Activated CD4-positive, alpha-beta memory T cell treated with anti-CD3 and anti-CD28 coated beads, Interleukin-2, amount 10 ng/mL, durations not matched to agents 7 days and 5 days (primary cell): ENCODE measurements around the gene NFRKB. TPM values are rescaled to one million over a fixed set of nuclear protein-coding genes. Genes with fewer than 3 reads are reported as not detected.
"Not testable (repeated sequence)": the region's sequence is repeated elsewhere in the genome, so short reads cannot be mapped to it uniquely, and the experiment has no call there.

ENCODE experiments used
- CTCF ChIA-PET: fragments of 350-600 bp; sonication (Branson Sonifier 250); formaldehyde crosslinking; loops from one replicate; lab custom pipeline; 2021; ENCODE audit warnings: antibody characterized with exemption, inconsistent platforms; lab: Charles Lee
- POLR2A ChIA-PET: fragments of 350-600 bp; sonication (Branson Sonifier 250); formaldehyde crosslinking; loops from one replicate; lab custom pipeline; 2021; ENCODE audit warnings: antibody characterized with exemption; lab: Charles Lee
- DNase-seq: peaks from one replicate; pipeline ENCODE4 v3.0.0-alpha.2; 2020
- H3K27ac Mint-ChIP-seq: one replicate; pipeline ENCODE4 v1.8.0; 2021; ENCODE audit warnings: mild to moderate bottlenecking, mixed read lengths
- H3K27me3 Mint-ChIP-seq: one replicate; pipeline ENCODE4 v1.8.0; 2021; ENCODE audit warnings: mixed read lengths
- H3K36me3 Mint-ChIP-seq: one replicate; pipeline ENCODE4 v1.8.0; 2021; ENCODE audit warnings: low read depth, mixed read lengths
- H3K4me1 Mint-ChIP-seq: one replicate; pipeline ENCODE4 v1.8.0; 2021; ENCODE audit warnings: mixed read lengths
- H3K4me3 Mint-ChIP-seq: one replicate; pipeline ENCODE4 v1.8.0; 2021; ENCODE audit warnings: mild to moderate bottlenecking, mixed read lengths
- H3K9me3 Mint-ChIP-seq: one replicate; pipeline ENCODE4 v1.8.0; 2021; ENCODE audit warnings: mixed read lengths
- total RNA-seq, 2 experiments: library from RNA; stranded (reverse); gene quantifications; one replicate each; pipeline ENCODE4 v1.2.3, GENCODE V29; 2021

NFRKB gene
- total RNA-seq, 2 experiments from 2014 or later, result 39.2 to 44.9 TPM

DNA sequence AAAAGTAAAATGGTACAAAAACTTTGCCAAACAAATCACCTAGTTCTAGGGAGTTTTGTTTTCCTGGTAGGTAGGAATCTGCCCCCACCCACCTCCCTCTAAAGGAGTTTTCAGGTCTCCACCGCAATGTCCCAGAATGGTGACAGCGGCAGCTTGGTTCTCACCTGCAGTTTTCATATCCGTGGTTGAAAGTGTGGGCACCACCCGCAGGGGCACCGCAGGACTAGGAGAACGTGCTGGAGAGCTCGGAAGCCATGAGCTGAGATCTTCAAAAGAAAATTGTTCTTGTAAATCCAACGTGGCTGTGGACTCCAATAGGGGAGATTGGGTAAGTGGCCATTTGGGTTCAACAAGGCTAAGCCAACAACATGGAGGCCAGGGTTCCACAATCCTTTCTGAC is 10.8 kb downstream of the NFRKB start:
- CTCF ChIA-PET, result interaction anchor here (1.9 kb wide), 1 partner anchor 248 kb away, joined by 5 read pairs; no protein-coding TSS in a partner anchor
- no peak for DNase-seq

GRCh38 chr11:129881570-129882170 is 13.7 kb downstream of the NFRKB start:
- Mint-ChIP-seq H3K27ac (no peak overlapping the region), H3K27me3 (no peaks in the 10 kb centered on the region), H3K4me1 (no peaks in the 10 kb centered on the region), H3K36me3 (peaks cover 87% of the 10 kb centered on the region), H3K9me3 (no peaks in the 10 kb centered on the region), H3K4me3 (no peak overlapping the region)
- POLR2A ChIA-PET, result interaction anchor here (1.6 kb wide), 1 partner anchor 13 kb away, joined by 4 read pairs; no protein-coding TSS in a partner anchor
- CTCF ChIA-PET, result interaction anchor here (0.5 to 2.7 kb wide), 11 partner anchors 9 to 265 kb away, joined by 3 to 35 read pairs (median 4); partner anchors contain the start of gene APLP2
- DNase-seq, result peak; percentile 47

More for the DNA sequence above, 10.8 kb downstream of the NFRKB start:
- Mint-ChIP-seq H3K9me3 (no peaks in the 10 kb centered on the region), H3K4me1 (peaks cover 24% of the 10 kb centered on the region), H3K27me3 (no peaks in the 10 kb centered on the region), H3K36me3 (peaks cover 85% of the 10 kb centered on the region), H3K4me3 (no peak overlapping the region), H3K27ac (no peak overlapping the region)
- POLR2A ChIA-PET, result interaction anchor here (1.8 kb wide), 1 partner anchor 119 kb away, joined by 5 read pairs; the partner anchor contains the start of gene PRDM10

DNA sequence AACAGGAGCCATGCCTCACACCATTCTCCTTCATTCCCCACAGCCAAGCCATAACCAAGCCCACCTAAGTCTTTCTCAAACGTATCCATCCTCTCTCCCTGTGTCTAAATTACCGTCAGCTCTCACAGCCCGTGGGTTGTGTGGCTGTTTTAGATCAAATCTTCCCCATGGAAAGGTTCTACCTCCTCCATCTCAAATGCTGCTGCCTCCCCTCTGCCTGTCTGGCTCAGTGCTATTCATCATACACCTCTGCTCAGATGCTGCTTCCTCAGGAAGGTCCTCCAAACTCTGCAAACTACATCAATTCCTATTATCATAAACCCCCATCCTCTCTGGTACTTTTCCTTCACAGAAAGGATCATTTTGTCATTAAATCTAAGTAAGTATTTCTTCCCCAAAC is 15.1 kb downstream of the NFRKB start:
- ChIA-PET POLR2A (interaction anchor here (2.3 kb wide), 1 partner anchor 14 kb away, joined by 6 read pairs; no protein-coding TSS in a partner anchor), CTCF (interaction anchor here (0.9 to 2.7 kb wide), 2 partner anchors 8 to 252 kb away, joined by 3 to 35 read pairs; no protein-coding TSS in a partner anchor)
- no peak for DNase-seq
- no peaks in the 10 kb centered on the region for H3K4me1 Mint-ChIP-seq
- H3K9me3 Mint-ChIP-seq, result no peaks in the 10 kb centered on the region
- no peak overlapping the region for H3K27ac Mint-ChIP-seq
- no peak overlapping the region for H3K4me3 Mint-ChIP-seq
- peaks cover 86% of the 10 kb centered on the region for H3K36me3 Mint-ChIP-seq
- H3K27me3 Mint-ChIP-seq, result no peaks in the 10 kb centered on the region

GRCh38 chr11:129871914-129872313 is 23.5 kb downstream of the NFRKB start:
- POLR2A ChIA-PET, result interaction anchor here (1.5 kb wide), 1 partner anchor 23 kb away, joined by 3 read pairs; the partner anchor contains the start of gene NFRKB
- Mint-ChIP-seq H3K27ac (no peak overlapping the region), H3K36me3 (peaks cover 83% of the 10 kb centered on the region), H3K4me3 (no peak overlapping the region), H3K4me1 (peaks cover 4% of the 10 kb centered on the region), H3K9me3 (no peaks in the 10 kb centered on the region), H3K27me3 (no peaks in the 10 kb centered on the region)
- no peak for DNase-seq
- CTCF ChIA-PET, result interaction anchor here (1.3 to 1.8 kb wide), 2 partner anchors 10 to 261 kb away, joined by 3 to 4 read pairs; no protein-coding TSS in a partner anchor

GRCh38 chr11:129868626-129869025 is 26.8 kb downstream of the NFRKB start:
- POLR2A ChIA-PET, result interaction anchor here (1.3 kb wide), 1 partner anchor 26 kb away, joined by 3 read pairs; no protein-coding TSS in a partner anchor
- H3K4me3 Mint-ChIP-seq, DNase-seq, H3K9me3 Mint-ChIP-seq, H3K4me1 Mint-ChIP-seq, CTCF ChIA-PET, H3K27me3 Mint-ChIP-seq, H3K27ac Mint-ChIP-seq: not testable (repeated sequence)
- H3K36me3 Mint-ChIP-seq, result peaks cover 84% of the 10 kb centered on the region

DNA sequence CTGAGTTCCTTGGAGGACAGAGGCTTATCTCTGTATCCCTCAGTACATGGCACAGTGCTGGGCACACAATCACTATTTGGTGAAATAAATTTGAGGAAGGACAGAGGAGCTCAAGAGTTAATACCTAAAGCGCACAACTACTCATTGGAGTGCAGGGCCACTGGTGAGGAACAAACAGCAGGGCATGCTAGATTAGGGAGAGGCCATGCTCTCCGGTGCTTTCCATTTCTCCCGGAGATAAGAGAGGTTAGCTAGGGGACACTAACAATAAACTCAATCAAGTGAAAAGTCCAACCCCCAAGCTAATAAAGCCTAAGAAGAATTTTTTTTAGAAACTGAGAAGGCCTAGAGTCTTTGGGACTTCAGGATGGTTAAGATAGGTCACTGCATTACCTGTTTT is 29.1 kb downstream of the NFRKB start:
- Mint-ChIP-seq H3K9me3 (no peaks in the 10 kb centered on the region), H3K27ac (no peak overlapping the region), H3K36me3 (peaks cover 79% of the 10 kb centered on the region), H3K4me1 (peaks cover 10% of the 10 kb centered on the region), H3K27me3 (no peaks in the 10 kb centered on the region), H3K4me3 (no peak overlapping the region)
- DNase-seq, result no peak
- POLR2A ChIA-PET, result no interaction called here
- CTCF ChIA-PET, result no interaction called here

- Mint-ChIP-seq H3K4me1 (peaks cover 11% of the 10 kb centered on the region), H3K9me3 (no peaks in the 10 kb centered on the region), H3K36me3 (peaks cover 77% of the 10 kb centered on the region), H3K27me3 (no peaks in the 10 kb centered on the region), H3K4me3 (no peak overlapping the region), H3K27ac (no peak overlapping the region)
- no peak for DNase-seq
- CTCF ChIA-PET, result no interaction called here
- POLR2A ChIA-PET, result no interaction called here
Observed at GRCh38 chr11:129865701-129866100, 29.7 kb downstream of the NFRKB start.

DNA sequence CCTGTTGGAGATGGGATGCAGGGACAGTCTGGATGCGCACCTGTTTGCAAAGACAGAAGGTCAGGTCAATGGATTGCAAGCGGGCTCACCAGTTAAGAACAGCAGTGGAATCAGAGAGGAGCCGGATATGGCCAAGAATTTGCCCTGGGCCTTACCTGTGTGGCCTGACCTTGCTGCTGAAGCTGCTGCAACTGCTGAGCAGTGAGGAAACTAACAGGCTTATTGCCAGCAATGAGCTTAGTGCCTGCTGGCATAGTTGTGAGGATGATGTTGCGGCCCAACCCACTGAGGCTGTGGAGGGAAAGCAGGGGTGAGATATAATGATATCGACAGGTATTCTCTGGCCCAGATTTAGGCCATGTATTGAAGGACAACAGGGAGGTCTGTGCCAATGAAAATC is 30.6 kb downstream of the NFRKB start:
- ChIA-PET POLR2A (interaction anchor here (1.1 kb wide), 1 partner anchor 11 kb away, joined by 4 read pairs; no protein-coding TSS in a partner anchor), CTCF (interaction anchor here (1.5 kb wide), 1 partner anchor 17 kb away, joined by 4 read pairs; no protein-coding TSS in a partner anchor)
- Mint-ChIP-seq H3K36me3 (peaks cover 75% of the 10 kb centered on the region), H3K27ac (no peak overlapping the region), H3K4me3 (no peak overlapping the region), H3K4me1 (peaks cover 11% of the 10 kb centered on the region), H3K9me3 (no peaks in the 10 kb centered on the region), H3K27me3 (no peaks in the 10 kb centered on the region)
- DNase-seq, result no peak

DNA sequence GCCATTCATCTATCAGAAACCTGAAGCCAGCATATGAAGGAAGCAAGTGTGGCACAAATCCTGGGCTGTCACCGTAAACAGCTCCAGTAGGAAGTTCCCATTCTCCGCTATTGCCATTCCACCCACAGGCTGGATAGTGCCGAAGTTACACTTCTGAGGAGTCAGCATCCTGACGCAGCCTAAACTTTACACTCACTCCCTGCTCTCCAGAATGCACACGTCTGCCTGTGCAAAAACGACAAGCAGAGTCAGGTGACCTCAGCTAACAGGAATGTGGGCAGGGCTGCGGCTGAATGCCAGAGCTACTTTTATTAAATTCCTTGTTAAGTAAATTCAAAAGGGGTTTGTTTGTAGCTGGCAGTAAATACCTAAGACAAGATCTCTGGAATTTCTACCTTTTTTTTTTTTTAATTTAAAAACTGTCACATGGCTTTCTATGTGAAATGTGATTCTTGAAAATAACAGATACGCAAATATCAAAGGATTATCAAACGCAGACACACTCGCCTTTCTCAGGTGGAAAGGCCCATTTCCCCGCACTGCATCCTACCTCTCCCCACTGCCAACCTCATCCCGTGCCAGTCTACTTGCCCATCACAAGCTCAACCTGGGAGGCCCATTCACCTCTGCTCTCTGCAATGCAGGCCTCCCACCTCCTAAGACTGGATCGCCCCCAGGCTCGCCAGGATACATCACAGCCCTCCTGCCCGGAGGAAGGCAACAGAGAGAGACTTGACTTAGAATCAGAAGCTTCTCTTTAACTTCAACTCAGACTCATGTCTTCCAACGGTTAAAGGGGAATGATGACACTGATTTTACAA is 33.5 kb downstream of the NFRKB start:
- no peak for DNase-seq
- Mint-ChIP-seq H3K27ac (peak overlapping the region; percentile 16), H3K9me3 (no peaks in the 10 kb centered on the region), H3K4me1 (peaks cover 8% of the 10 kb centered on the region), H3K27me3 (no peaks in the 10 kb centered on the region), H3K4me3 (no peak overlapping the region), H3K36me3 (peaks cover 64% of the 10 kb centered on the region)
- POLR2A ChIA-PET, result interaction anchor here (1.4 kb wide), 1 partner anchor 8 kb away, joined by 4 read pairs; no protein-coding TSS in a partner anchor
- CTCF ChIA-PET, result no interaction called here

- ChIA-PET CTCF (no interaction called here), POLR2A (interaction anchor here (1.5 kb wide), 1 partner anchor 18 kb away, joined by 3 read pairs; no protein-coding TSS in a partner anchor)
- DNase-seq, result no peak
- Mint-ChIP-seq H3K9me3 (no peaks in the 10 kb centered on the region), H3K4me3 (no peak overlapping the region), H3K36me3 (peaks cover 17% of the 10 kb centered on the region), H3K27ac (peak overlapping the region; percentile 47), H3K4me1 (peaks cover 34% of the 10 kb centered on the region), H3K27me3 (no peaks in the 10 kb centered on the region)
Observed at GRCh38 chr11:129856036-129856435, 39.3 kb downstream of the NFRKB start.

GRCh38 chr11:129855086-129855485 is 40.3 kb downstream of the NFRKB start:
- Mint-ChIP-seq H3K9me3 (no peaks in the 10 kb centered on the region), H3K27ac (peak overlapping the region; percentile 99), H3K36me3 (peaks cover 17% of the 10 kb centered on the region), H3K27me3 (no peaks in the 10 kb centered on the region), H3K4me3 (no peak overlapping the region), H3K4me1 (peaks cover 34% of the 10 kb centered on the region)
- DNase-seq, result no peak
- ChIA-PET POLR2A (interaction anchor here (1.2 to 2.3 kb wide), 4 partner anchors 10 to 215 kb away, joined by 3 to 17 read pairs (median 4); partner anchors contain the start of genes APLP2 and TMEM45B), CTCF (no interaction called here)

GRCh38 chr11:129854232-129854805 is 41.1 kb downstream of the NFRKB start:
- DNase-seq, result no peak
- Mint-ChIP-seq H3K27me3 (no peaks in the 10 kb centered on the region), H3K4me1 (peaks cover 34% of the 10 kb centered on the region), H3K27ac (peak overlapping the region; percentile 99), H3K4me3 (peak overlapping the region; percentile 61), H3K36me3 (peaks cover 13% of the 10 kb centered on the region), H3K9me3 (no peaks in the 10 kb centered on the region)
- POLR2A ChIA-PET, result interaction anchor here (0.8 to 2.3 kb wide), 11 partner anchors 8 to 450 kb away, joined by 3 to 17 read pairs (median 4); partner anchors contain the start of genes APLP2 and TMEM45B
- CTCF ChIA-PET, result interaction anchor here (1.0 to 2.0 kb wide), 4 partner anchors 27 to 278 kb away, joined by 3 to 7 read pairs (median 5); partner anchors contain the start of gene NFRKB
